DMS79 (cell line): ENCODE data around the gene MAGOH.

Source experiments
- DNase-seq: peaks from one replicate; lab custom pipeline; 2025; lab: John Stamatoyannopoulos, UW

Gene MAGOH

GRCh38 chr1:53270107-53270506, 31.8 kb upstream of the MAGOH start:
- no peak for DNase-seq

GRCh38 chr1:53267761-53268160, 29.4 kb upstream of the MAGOH start:
- no peak for DNase-seq

GRCh38 chr1:53266038-53266437, 27.7 kb upstream of the MAGOH start:
- DNase-seq: no peak

- DNase-seq: no peak
These were observed 27.3 kb upstream of the MAGOH start for GRCh38 chr1:53265581-53265980.

DNA sequence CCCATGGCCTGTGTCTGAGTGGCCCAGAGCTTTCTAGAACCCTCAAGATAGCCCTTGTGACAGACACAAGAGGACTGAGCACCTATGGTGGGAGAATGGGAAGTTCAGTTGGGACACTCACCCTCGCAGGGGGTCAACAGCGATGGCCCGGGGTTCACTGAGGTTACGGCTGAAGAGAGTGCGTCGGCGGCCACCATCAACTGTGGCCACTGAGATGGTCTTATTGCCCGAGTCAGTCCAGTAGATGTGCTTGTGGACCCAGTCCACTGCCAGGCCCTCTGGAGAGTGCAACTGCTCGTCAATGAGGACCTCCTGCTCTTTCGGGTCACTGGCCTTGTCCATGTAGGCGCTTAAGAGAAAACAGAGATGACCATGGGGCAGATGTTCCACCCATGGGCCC, 25.7 kb upstream of the MAGOH start:
- DNase-seq: no peak

- DNase-seq: no peak
These were observed 23.7 kb upstream of the MAGOH start for GRCh38 chr1:53262000-53262399.

- DNase-seq: no peak
These were observed 22.4 kb upstream of the MAGOH start for GRCh38 chr1:53260631-53261247.

GRCh38 chr1:53259932-53260331, 21.6 kb upstream of the MAGOH start:
- no peak for DNase-seq

DNA sequence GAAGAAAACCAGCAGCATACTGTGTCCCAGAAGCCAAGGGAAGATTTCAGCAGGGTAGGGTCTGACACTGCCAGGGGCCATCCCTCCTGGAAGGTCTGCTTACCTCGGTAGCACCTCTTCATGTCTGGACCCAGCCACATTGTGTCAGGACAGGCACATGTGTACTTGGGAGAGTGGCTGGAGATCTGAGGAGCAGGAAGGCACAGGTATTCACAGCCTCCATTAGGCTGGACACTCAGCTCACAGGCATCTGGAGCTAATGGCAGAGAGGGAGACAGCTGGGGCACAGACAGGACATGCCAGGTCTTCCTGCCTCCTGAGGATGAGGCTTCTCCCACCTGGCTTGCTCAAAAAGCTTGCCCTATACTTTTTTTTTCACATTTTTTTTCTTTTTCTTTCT, 19.9 kb upstream of the MAGOH start:
- no peak for DNase-seq

GRCh38 chr1:53257454-53258081, 19.2 kb upstream of the MAGOH start:
- DNase-seq: no peak

DNA sequence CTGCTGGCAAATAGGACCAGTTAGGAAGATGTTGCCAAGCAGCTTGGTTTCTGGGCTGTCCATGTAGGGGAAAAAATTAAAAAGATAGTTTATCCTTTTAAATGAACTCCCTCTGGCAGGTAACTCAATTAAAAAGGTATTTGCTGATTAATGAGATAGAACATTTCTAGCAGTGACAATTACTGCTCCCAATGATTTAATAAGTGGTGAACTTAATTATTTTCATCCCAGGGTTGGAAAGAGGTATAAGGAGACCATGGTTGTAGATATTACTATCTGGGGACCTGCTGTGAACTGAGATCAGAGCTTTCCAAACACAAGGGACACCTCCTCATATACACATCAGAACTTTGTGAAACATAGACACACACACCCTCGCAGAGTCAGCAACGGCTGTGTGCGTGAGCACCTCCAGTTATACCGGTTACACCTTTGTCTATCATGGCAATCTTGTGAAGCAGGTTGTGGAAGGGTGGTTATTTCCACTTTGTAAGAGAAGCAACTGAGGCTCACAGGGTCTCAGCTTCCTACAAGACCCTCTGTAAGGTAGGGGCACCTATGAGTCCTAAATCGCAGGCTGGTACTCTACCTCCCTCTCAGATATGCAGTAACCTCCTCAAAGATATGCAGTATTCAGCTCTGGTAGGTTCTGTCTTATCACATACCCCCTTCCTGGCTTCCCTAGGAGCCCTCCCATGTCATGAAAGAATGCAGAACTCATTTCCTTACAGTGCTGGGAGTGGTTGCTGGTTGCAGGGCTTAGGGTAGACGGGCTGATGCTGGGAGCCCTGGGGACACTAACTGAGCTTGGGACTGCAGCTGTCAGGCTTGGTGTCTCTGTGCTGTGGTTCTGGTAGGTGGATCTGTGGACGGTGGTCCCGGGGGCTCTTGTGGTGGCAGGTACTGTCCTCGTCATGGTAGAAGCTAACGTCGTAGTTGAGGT, 18.5 kb upstream of the MAGOH start:
- DNase-seq: no peak

DNA sequence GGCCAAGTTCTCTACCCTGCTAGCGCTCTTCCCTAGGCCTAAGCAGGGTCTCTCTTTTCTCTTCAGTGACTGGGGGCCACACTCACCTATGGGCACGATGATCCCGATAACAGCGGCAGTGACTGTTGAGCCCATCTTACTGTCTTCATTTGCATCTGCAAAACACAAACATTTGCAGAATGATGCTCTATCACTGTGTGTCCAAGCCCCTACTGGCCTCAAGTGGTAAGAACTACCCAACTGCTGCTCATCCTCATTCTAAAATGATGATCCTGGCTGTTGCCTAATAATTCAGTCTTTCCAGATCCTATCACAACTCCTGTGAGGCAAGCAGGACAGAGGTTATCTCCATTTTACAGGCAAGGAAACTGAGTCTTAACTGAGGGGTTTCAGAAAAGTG, 16.7 kb upstream of the MAGOH start:
- DNase-seq: no peak

- DNase-seq: no peak
These were observed 15.8 kb upstream of the MAGOH start for GRCh38 chr1:53254011-53254640.

- no peak for DNase-seq
These were observed 12.0 kb upstream of the MAGOH start for GRCh38 chr1:53250325-53250724.

DNA sequence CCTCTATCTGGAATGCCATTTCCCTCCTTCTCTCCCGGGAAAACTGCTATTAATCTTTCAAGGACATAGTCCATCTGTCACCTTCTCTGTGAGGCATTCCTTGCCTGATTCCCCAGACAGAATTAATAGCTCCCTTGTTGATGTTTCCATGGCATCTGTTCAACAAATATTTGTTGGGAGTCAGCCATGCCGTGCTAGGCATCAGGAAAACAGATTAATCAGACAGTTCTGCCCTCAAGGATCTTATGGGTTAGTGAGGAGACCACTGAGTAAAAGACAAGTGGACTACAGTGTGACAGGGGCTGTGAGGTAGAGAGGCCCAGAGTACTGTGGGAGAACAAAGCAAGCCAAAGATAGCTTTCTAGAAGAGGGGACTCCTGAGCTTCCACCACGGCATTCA, 11.4 kb upstream of the MAGOH start:
- no peak for DNase-seq

- no peak for DNase-seq
These were observed 8.2 kb upstream of the MAGOH start for GRCh38 chr1:53246261-53247134.

DNA sequence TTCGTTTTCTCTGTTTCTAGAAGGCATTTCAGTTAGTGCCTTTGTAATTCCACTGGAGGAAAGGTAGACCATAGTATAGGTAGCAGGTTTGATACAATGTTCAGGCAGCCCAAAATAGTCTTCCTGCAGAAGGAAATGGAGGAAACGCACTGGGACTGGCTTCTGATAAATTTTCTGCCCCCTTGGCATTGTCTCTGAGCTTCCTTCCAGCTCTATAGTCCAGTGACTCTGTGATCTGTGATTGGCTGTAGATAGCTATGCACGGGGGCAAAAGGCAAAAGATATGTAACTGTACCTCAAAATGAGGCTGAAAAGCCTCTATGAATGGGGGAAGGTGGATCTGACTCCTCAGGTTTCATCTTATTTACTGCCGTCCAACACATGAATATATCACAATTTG, 5.8 kb upstream of the MAGOH start:
- DNase-seq: no peak

- DNase-seq: no peak
These were observed 4.1 kb upstream of the MAGOH start for GRCh38 chr1:53242381-53242780.

DNA sequence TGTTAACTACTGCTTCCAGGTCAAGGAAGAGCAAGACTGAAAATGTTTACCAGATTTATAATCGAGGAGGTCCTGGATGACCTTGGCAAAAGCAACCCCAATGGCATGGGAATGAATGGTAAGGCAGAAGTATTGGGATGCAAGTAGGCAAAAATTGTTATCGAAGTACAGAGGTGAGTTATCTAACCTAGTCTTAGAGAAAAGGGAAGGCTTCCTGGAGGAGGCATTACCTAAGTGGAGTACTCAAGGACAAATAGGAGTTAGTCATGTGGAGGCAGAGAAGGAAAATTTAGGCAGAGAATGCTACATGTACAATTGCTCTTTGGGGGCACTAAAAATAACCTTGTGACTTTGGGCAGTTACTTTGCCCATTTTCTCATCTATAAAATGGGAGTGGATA, 3.5 kb upstream of the MAGOH start:
- DNase-seq: no peak

- no peak for DNase-seq
These were observed 680 bp downstream of the MAGOH start for GRCh38 chr1:53237638-53238037.

GRCh38 chr1:53220962-53221286, 17.4 kb downstream of the MAGOH start:
- DNase-seq: no peak
